Karpas-422 (cell line): ENCODE data around the gene MED12L. TPM values are rescaled to one million over a fixed set of nuclear protein-coding genes. Genes with fewer than 3 reads are reported as not detected.

Source experiments
- DNase-seq: peaks from one replicate; pipeline ENCODE4 v3.0.0-alpha.2; 2015
- H2AFZ ChIP-seq: fragments of 200-600 bp; sonication (generic); 2 replicates; pipeline ENCODE4 v1.6.1; 2014; ENCODE audit warnings: antibody characterized with exemption, low read length, mixed read lengths
- H3K27ac ChIP-seq: fragments of 200-600 bp; sonication (generic); 2 replicates; pipeline ENCODE4 v1.5.1; 2014; ENCODE audit warnings: mild to moderate bottlenecking, low read length, moderate library complexity
- H3K27me3 ChIP-seq: fragments of 200-600 bp; sonication (generic); 2 replicates; pipeline ENCODE4 v1.6.1; 2014; ENCODE audit warnings: low read length, mixed read lengths
- H3K36me3 ChIP-seq: fragments of 200-600 bp; sonication (generic); 2 replicates; pipeline ENCODE4 v1.6.1; 2014; ENCODE audit warnings: low read length, mixed read lengths; ENCODE audit not compliant: insufficient read depth
- H3K4me1 ChIP-seq: fragments of 200-600 bp; sonication (generic); 2 replicates; pipeline ENCODE4 v1.6.1; 2014; ENCODE audit warnings: mild to moderate bottlenecking, low read length, mixed read lengths
- H3K4me2 ChIP-seq: fragments of 200-600 bp; sonication (generic); 2 replicates; pipeline ENCODE4 v1.6.1; 2014; ENCODE audit warnings: low read length, low read depth, mild to moderate bottlenecking; ENCODE audit not compliant: poor library complexity, severe bottlenecking
- H3K4me3 ChIP-seq: fragments of 200-600 bp; sonication (generic); 2 replicates; pipeline ENCODE4 v1.5.1; 2014; ENCODE audit warnings: mild to moderate bottlenecking, antibody characterized with exemption, low read length, mixed read lengths
- H3K79me2 ChIP-seq: fragments of 200-600 bp; sonication (generic); 2 replicates; pipeline ENCODE4 v1.6.1; 2014; ENCODE audit warnings: mild to moderate bottlenecking, low read length, mixed read lengths
- H3K9ac ChIP-seq: fragments of 200-600 bp; sonication (generic); 2 replicates; pipeline ENCODE4 v1.6.0; 2014; ENCODE audit warnings: low read length
- H3K9me2 ChIP-seq: fragments of 200-600 bp; sonication (generic), shearing (Covaris generic); replicated peaks from 2 replicates; pipeline ENCODE4 v1.6.0; 2014; ENCODE audit warnings: mild to moderate bottlenecking, low read length, moderate library complexity; ENCODE audit not compliant: insufficient read depth
- H3K9me3 ChIP-seq: fragments of 300-700, 200-600 bp; sonication (generic); 2 replicates; pipeline ENCODE4 v1.6.1; 2014; ENCODE audit warnings: low read length, mixed read lengths
- H4K20me1 ChIP-seq: fragments of 200-600 bp; sonication (generic); 2 replicates; pipeline ENCODE4 v1.6.1; 2014; ENCODE audit warnings: mild to moderate bottlenecking, antibody characterized with exemption, low read length, low read depth; ENCODE audit not compliant: insufficient read depth
- total RNA-seq: library from RNA; depleted of rRNA; stranded (reverse); fragments of >200 nt; shearing (Covaris generic); gene quantifications from 2 replicates; pipeline ENCODE4 v1.2.3, GENCODE V29; 2014; ENCODE audit warnings: low replicate concordance

Gene MED12L
- total RNA-seq, 1 experiment from 2014 or later, result 2.4 TPM

- Histone ChIP-seq H4K20me1 (no peaks in the 10 kb centered on the region), H3K9me2 (no peaks in the 10 kb centered on the region), H3K27ac (no peak overlapping the region), H3K4me3 (no peak overlapping the region), H3K9ac (no peak overlapping the region), H3K36me3 (no peaks in the 10 kb centered on the region), H2AFZ (no peak overlapping the region), H3K9me3 (no peaks in the 10 kb centered on the region), H3K4me1 (no peaks in the 10 kb centered on the region), H3K79me2 (no peaks in the 10 kb centered on the region), H3K27me3 (no peaks in the 10 kb centered on the region), H3K4me2 (no peak overlapping the region)
- no peak for DNase-seq
Measured at GRCh38 chr3:151117047-151117446, 31.6 kb downstream of the MED12L start.

DNA sequence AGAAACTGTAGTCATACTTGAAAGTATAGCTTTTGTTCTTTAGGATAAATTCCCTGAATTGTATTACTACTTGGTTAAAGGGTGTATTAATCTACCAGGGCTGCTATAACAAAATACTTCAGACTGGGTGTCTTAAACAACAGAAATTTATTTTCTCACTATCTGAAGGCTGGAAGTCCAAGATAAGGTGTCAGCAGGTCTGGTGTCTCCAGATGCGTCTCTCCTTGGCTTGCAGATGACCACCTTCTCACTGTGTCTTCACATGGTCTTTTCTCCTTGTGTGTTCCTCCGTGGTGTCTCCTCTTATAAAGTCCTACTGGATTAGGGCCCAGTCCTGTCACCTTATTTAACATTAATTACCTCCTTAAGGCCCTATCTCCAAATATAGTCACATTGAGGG, 33.7 kb downstream of the MED12L start:
- Histone ChIP-seq H4K20me1 (no peaks in the 10 kb centered on the region), H3K27ac (no peak overlapping the region), H3K4me1 (no peaks in the 10 kb centered on the region), H3K9me3 (no peaks in the 10 kb centered on the region), H3K27me3 (no peaks in the 10 kb centered on the region), H3K79me2 (no peaks in the 10 kb centered on the region), H3K9me2 (no peaks in the 10 kb centered on the region), H2AFZ (no peak overlapping the region), H3K4me2 (no peak overlapping the region), H3K4me3 (no peak overlapping the region), H3K36me3 (no peaks in the 10 kb centered on the region), H3K9ac (no peak overlapping the region)
- DNase-seq, result no peak

DNA sequence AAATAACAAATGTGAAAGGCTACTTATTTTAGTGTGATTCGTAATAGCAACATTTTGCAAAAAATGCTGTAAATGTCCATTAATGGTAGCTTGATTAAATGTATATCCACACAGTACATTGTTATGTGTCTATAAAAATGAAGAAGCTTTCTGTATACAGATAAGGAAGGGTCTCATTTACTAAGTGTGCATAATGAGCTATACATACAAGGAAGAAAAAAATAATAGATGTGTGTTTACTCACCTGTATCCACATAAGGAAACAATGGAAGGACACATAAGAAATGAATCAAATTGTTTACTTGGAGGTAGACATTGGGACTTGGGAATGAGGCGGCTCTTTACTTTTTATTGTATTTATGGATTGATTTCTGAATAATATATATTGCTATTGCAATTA, 34.9 kb downstream of the MED12L start:
- Histone ChIP-seq H3K4me2 (no peak overlapping the region), H3K9me3 (no peaks in the 10 kb centered on the region)
- no peak for DNase-seq

GRCh38 chr3:151121016-151121415, 35.6 kb downstream of the MED12L start:
- H3K4me1 ChIP-seq, result no peaks in the 10 kb centered on the region
- no peak overlapping the region for H3K27ac ChIP-seq
- H3K9ac ChIP-seq, result no peak overlapping the region
- no peaks in the 10 kb centered on the region for H3K9me2 ChIP-seq
- H3K36me3 ChIP-seq, result no peaks in the 10 kb centered on the region
- no peak overlapping the region for H2AFZ ChIP-seq
- H3K4me3 ChIP-seq, result no peak overlapping the region
- H3K9me3 ChIP-seq, result no peaks in the 10 kb centered on the region
- H3K4me2 ChIP-seq, result no peak overlapping the region
- no peaks in the 10 kb centered on the region for H3K79me2 ChIP-seq
- no peaks in the 10 kb centered on the region for H3K27me3 ChIP-seq
- DNase-seq, result no peak
- H4K20me1 ChIP-seq, result no peaks in the 10 kb centered on the region

More for the DNA sequence above, 34.9 kb downstream of the MED12L start:
- Histone ChIP-seq H3K36me3 (no peaks in the 10 kb centered on the region), H3K27me3 (no peaks in the 10 kb centered on the region), H3K79me2 (no peaks in the 10 kb centered on the region), H3K4me3 (no peak overlapping the region), H3K4me1 (no peaks in the 10 kb centered on the region), H4K20me1 (no peaks in the 10 kb centered on the region), H3K27ac (no peak overlapping the region), H2AFZ (no peak overlapping the region), H3K9me2 (no peaks in the 10 kb centered on the region), H3K9ac (no peak overlapping the region)

GRCh38 chr3:151123827-151124226, 38.4 kb downstream of the MED12L start:
- no peaks in the 10 kb centered on the region for H3K9me3 ChIP-seq
- H3K9ac ChIP-seq, result no peak overlapping the region
- H4K20me1 ChIP-seq, result no peaks in the 10 kb centered on the region
- H3K79me2 ChIP-seq, result no peaks in the 10 kb centered on the region
- no peaks in the 10 kb centered on the region for H3K9me2 ChIP-seq
- no peak overlapping the region for H3K4me3 ChIP-seq
- no peaks in the 10 kb centered on the region for H3K4me1 ChIP-seq
- no peak overlapping the region for H2AFZ ChIP-seq
- DNase-seq, result no peak
- H3K36me3 ChIP-seq, result no peaks in the 10 kb centered on the region
- H3K27me3 ChIP-seq, result no peaks in the 10 kb centered on the region
- H3K27ac ChIP-seq, result no peak overlapping the region
- no peak overlapping the region for H3K4me2 ChIP-seq

GRCh38 chr3:151124476-151124875, 39.0 kb downstream of the MED12L start:
- no peak overlapping the region for H3K27ac ChIP-seq
- no peaks in the 10 kb centered on the region for H4K20me1 ChIP-seq

GRCh38 chr3:151130428-151130827, 45.0 kb downstream of the MED12L start:
- Histone ChIP-seq H4K20me1 (no peaks in the 10 kb centered on the region), H3K9me2 (no peaks in the 10 kb centered on the region), H3K4me1 (no peaks in the 10 kb centered on the region), H3K27me3 (no peaks in the 10 kb centered on the region), H3K4me3 (no peak overlapping the region), H3K9ac (no peak overlapping the region), H3K4me2 (no peak overlapping the region), H3K79me2 (no peaks in the 10 kb centered on the region), H2AFZ (no peak overlapping the region), H3K9me3 (no peaks in the 10 kb centered on the region), H3K36me3 (no peaks in the 10 kb centered on the region), H3K27ac (no peak overlapping the region)
- no peak for DNase-seq

More at GRCh38 chr3:151124476-151124875, 39.0 kb downstream of the MED12L start:
- Histone ChIP-seq H3K4me3 (no peak overlapping the region), H3K4me2 (no peak overlapping the region), H3K9me2 (no peaks in the 10 kb centered on the region), H3K36me3 (no peaks in the 10 kb centered on the region), H2AFZ (no peak overlapping the region), H3K79me2 (no peaks in the 10 kb centered on the region), H3K4me1 (no peaks in the 10 kb centered on the region), H3K9ac (no peak overlapping the region), H3K27me3 (no peaks in the 10 kb centered on the region), H3K9me3 (no peaks in the 10 kb centered on the region)
- DNase-seq, result no peak

GRCh38 chr3:151133175-151133574, 47.7 kb downstream of the MED12L start:
- Histone ChIP-seq H3K27me3 (no peaks in the 10 kb centered on the region), H4K20me1 (no peaks in the 10 kb centered on the region), H2AFZ (no peak overlapping the region), H3K27ac (no peak overlapping the region), H3K9me3 (no peaks in the 10 kb centered on the region), H3K36me3 (no peaks in the 10 kb centered on the region), H3K9me2 (no peaks in the 10 kb centered on the region), H3K9ac (no peak overlapping the region), H3K4me2 (no peak overlapping the region), H3K4me1 (no peaks in the 10 kb centered on the region), H3K4me3 (no peak overlapping the region), H3K79me2 (no peaks in the 10 kb centered on the region)
- DNase-seq, result no peak

- Histone ChIP-seq H3K4me3 (no peak overlapping the region), H3K27me3 (no peaks in the 10 kb centered on the region), H3K36me3 (no peaks in the 10 kb centered on the region), H2AFZ (no peak overlapping the region), H4K20me1 (no peaks in the 10 kb centered on the region), H3K9me2 (no peaks in the 10 kb centered on the region), H3K27ac (no peak overlapping the region), H3K9me3 (no peaks in the 10 kb centered on the region), H3K79me2 (no peaks in the 10 kb centered on the region), H3K9ac (no peak overlapping the region), H3K4me2 (no peak overlapping the region), H3K4me1 (no peaks in the 10 kb centered on the region)
- no peak for DNase-seq
Measured at GRCh38 chr3:151133917-151134450, 48.5 kb downstream of the MED12L start.
